ENCODE data around the gene ME1. TPM values are rescaled to one million over a fixed set of nuclear protein-coding genes. Genes with fewer than 3 reads are reported as not detected.

The ME1 gene
- total RNA-seq, 1 experiment from 2014 or later: 7.8 TPM

- H3K23ac ChIP-seq (ENCODE audit: insufficient read length, low read depth, low read length): no peak overlapping the region
- WGBS (ENCODE audit: extremely low coverage, insufficient read length, low lambda C conversion rate): no CpG with 5 or more reads among the region's 1 CpG
- H3K9me3 ChIP-seq (ENCODE audit: control insufficient read depth, low read depth, low read length): no peaks in the 10 kb centered on the region
- H3K4ac ChIP-seq (ENCODE audit: low read depth, low read length): no peak overlapping the region
- H3K27ac ChIP-seq (ENCODE audit: insufficient read length, low read depth, low read length): no peak overlapping the region
- no peak overlapping the region for H3T11ph ChIP-seq (ENCODE audit: low read length)
- H4K91ac ChIP-seq (ENCODE audit: insufficient read length, low read depth, low read length): no peak overlapping the region
- no peak overlapping the region for H3K56ac ChIP-seq (ENCODE audit: insufficient read length, low read depth, low read length)
- no peaks in the 10 kb centered on the region for H3K4me1 Mint-ChIP-seq
- H2BK12ac ChIP-seq (ENCODE audit: insufficient read length, low read depth, low read length): no peak overlapping the region
- no peak overlapping the region for H3K18ac ChIP-seq (ENCODE audit: insufficient read length, low read depth, low read length)
- H3K36me3 Mint-ChIP-seq (ENCODE audit: insufficient read depth in 1 of 3, low read depth in 3 of 3): peaks cover 12 to 19% (median 18%) of the 10 kb centered on the region in 3 experiments
- no peak for TF ChIP-seq CTCF (conservative IDR thresholded peaks at IDR 0.05)
- no peak overlapping the region for H4K8ac ChIP-seq (replicated peaks; ENCODE audit: insufficient read length, low read depth, low read length)
- no peaks in the 10 kb centered on the region for H3K23me2 ChIP-seq (ENCODE audit: insufficient read length, low read depth, low read length, poor library complexity, severe bottlenecking)
- H3K4me2 ChIP-seq (ENCODE audit: insufficient read depth, insufficient read length, low read length): no peak overlapping the region
- H3K9ac ChIP-seq (ENCODE audit: extremely low read depth, insufficient read length, low read length): no peak overlapping the region
- H3K27me3 Mint-ChIP-seq (ENCODE audit: low read depth): no peaks in the 10 kb centered on the region
- H3K4me1 ChIP-seq (ENCODE audit: insufficient read depth, low read length): no peaks in the 10 kb centered on the region
- H2BK20ac ChIP-seq (ENCODE audit: low read depth, low read length, poor library complexity, severe bottlenecking): no peak overlapping the region
- H3K79me2 ChIP-seq (ENCODE audit: insufficient read depth, low read length): no peaks in the 10 kb centered on the region
- no peak overlapping the region for H2AFZ ChIP-seq (ENCODE audit: low read length)
- no peak overlapping the region for H3K14ac ChIP-seq (ENCODE audit: insufficient read depth, low read length)
- H3K27ac Mint-ChIP-seq: no peak overlapping the region
- H2BK120ac ChIP-seq (ENCODE audit: low read depth, low read length, poor library complexity, severe bottlenecking): no peak overlapping the region
- DNase-seq: no peak
- peaks cover 6 to 9% of the 10 kb centered on the region in 2 experiments; a peak in 3 of 5 replicates for H3K9me3 Mint-ChIP-seq
- no peak overlapping the region for H4K5ac ChIP-seq (ENCODE audit: insufficient read length, low read depth, low read length)
- no peaks in the 10 kb centered on the region for H4K20me1 ChIP-seq (ENCODE audit: control insufficient read depth, insufficient read depth, insufficient read length)
- H2BK15ac ChIP-seq (ENCODE audit: low read depth, low read length): no peak overlapping the region
- H2AK5ac ChIP-seq (ENCODE audit: insufficient read length, low read length): no peak overlapping the region
- no peak overlapping the region for H3K4me3 Mint-ChIP-seq
- no peaks in the 10 kb centered on the region for H3K79me1 ChIP-seq (ENCODE audit: insufficient read depth, low read depth, low read length, poor library complexity, severe bottlenecking)
- no peak overlapping the region for H2BK5ac ChIP-seq (ENCODE audit: insufficient read length, low read length)
- no peaks in the 10 kb centered on the region for H3K27me3 ChIP-seq (ENCODE audit: insufficient read depth, low read length)
Observed at GRCh38 chr6:83403191-83403590, 27.7 kb downstream of the ME1 start.
